B cell (primary cell): Measurements from ENCODE around the gene CGNL1.

Experiments used
- EZH2 ChIP-seq: IDR thresholded peaks from 2 replicates; pipeline ENCODE4 v1.6.1; 2012; ENCODE audit warnings: borderline replicate concordance, low read depth, mild to moderate bottlenecking, moderate library complexity, low read length; ENCODE audit not compliant: insufficient read depth, poor library complexity, severe bottlenecking
- TF ChIP-seq, protein P1 (sequence below): fragments of 200-600 bp; IDR thresholded peaks from one replicate; pipeline ENCODE4 v1.8.0; 2022; ENCODE audit warnings: antibody characterized with exemption, mild to moderate bottlenecking

GRCh38 chr15:57509126-57509525 is 132.8 kb downstream of the CGNL1 start:
- TF ChIP-seq, protein P1, sequence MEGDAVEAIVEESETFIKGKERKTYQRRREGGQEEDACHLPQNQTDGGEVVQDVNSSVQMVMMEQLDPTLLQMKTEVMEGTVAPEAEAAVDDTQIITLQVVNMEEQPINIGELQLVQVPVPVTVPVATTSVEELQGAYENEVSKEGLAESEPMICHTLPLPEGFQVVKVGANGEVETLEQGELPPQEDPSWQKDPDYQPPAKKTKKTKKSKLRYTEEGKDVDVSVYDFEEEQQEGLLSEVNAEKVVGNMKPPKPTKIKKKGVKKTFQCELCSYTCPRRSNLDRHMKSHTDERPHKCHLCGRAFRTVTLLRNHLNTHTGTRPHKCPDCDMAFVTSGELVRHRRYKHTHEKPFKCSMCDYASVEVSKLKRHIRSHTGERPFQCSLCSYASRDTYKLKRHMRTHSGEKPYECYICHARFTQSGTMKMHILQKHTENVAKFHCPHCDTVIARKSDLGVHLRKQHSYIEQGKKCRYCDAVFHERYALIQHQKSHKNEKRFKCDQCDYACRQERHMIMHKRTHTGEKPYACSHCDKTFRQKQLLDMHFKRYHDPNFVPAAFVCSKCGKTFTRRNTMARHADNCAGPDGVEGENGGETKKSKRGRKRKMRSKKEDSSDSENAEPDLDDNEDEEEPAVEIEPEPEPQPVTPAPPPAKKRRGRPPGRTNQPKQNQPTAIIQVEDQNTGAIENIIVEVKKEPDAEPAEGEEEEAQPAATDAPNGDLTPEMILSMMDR = no peak
- TF ChIP-seq EZH2 = no peak
